Measurements from ENCODE around the gene TFB1M. TPM values are rescaled to one million over a fixed set of nuclear protein-coding genes. Genes with fewer than 3 reads are reported as not detected.

Gene TFB1M
- total RNA-seq, 2 donors from 2014 or later = 6.6 to 11.0 TPM

DNA sequence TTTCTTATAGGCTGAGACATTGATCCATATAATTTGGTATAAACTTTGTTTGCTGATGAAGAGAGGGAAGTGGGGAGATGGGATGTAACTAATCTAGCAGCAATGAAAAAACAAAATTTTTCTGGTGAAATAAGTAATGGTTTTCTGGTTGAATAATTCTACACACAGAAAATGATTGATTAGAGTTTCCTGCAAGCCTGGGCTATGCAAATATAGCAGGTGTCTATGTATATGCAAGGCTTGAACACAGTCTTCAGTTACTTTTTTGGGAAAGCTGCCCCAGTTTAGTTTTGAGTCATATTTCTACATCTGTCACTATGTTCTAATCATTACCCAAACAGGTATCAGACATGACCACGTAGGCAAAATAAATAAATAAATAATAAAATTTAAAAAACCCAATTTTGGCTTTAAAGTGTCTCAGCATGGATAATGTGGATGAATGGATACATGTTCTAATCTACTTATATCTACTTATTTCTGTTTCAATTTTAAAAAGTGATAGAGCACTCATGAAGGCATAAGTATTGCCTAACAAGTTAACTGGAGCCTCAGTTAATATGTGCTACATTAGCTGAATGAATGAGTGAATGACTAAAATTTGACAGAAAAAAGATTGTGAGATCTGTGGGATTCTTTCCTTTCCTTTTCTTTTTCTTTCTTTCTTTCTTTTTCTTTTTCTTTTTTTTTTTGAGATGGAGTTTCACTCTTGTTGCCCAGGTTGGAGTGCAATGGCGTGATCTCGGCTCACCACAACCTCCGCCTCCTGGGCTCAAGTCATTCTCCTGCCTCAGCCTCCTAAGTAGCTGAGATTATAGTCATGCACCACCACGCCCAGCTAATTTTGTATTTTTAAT is 37.2 kb upstream of the TFB1M start:
- no peak overlapping the region for H3K27ac ChIP-seq
- H3K9me3 ChIP-seq = peaks cover 22% of the 10 kb centered on the region
- H3K27me3 ChIP-seq (replicated peaks; ENCODE audit: insufficient read depth) = no peaks in the 10 kb centered on the region
- no peak for DNase-seq (ENCODE audit: low spot score)
- H3K4me3 ChIP-seq = no peak overlapping the region
- no peak for ATAC-seq (ENCODE audit: insufficient number of reproducible peaks, low FRiP score, low read depth)
- TF ChIP-seq, protein P1, sequence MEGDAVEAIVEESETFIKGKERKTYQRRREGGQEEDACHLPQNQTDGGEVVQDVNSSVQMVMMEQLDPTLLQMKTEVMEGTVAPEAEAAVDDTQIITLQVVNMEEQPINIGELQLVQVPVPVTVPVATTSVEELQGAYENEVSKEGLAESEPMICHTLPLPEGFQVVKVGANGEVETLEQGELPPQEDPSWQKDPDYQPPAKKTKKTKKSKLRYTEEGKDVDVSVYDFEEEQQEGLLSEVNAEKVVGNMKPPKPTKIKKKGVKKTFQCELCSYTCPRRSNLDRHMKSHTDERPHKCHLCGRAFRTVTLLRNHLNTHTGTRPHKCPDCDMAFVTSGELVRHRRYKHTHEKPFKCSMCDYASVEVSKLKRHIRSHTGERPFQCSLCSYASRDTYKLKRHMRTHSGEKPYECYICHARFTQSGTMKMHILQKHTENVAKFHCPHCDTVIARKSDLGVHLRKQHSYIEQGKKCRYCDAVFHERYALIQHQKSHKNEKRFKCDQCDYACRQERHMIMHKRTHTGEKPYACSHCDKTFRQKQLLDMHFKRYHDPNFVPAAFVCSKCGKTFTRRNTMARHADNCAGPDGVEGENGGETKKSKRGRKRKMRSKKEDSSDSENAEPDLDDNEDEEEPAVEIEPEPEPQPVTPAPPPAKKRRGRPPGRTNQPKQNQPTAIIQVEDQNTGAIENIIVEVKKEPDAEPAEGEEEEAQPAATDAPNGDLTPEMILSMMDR (IDR thresholded peaks at IDR 0.05) = no peak
- H3K4me1 ChIP-seq (ENCODE audit: control insufficient read depth in 1 of 2, low read depth in 2 of 2) = no peaks in the 10 kb centered on the region
- H3K36me3 ChIP-seq = no peaks in the 10 kb centered on the region

DNA sequence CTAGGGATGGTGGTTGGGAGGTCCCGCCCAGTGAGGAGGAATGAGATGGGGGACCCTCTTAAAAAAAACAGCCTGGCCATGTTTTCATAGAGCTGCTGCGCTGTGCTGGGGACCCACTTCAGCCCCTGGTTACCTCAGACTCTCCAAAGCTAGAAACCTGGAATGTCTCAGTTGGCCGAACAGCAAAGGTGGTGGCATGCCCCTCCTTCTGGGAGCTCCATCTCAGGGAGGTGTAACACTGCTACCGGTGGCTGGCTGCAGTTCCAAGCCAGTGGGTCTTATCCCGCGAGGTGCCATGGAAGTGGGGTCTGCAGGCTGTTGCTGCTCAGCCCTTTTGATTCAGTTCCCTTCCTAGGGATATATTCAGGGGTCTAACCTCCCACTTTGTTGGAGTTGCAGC is 35.7 kb upstream of the TFB1M start:
- TF ChIP-seq, protein P1 (IDR thresholded peaks at IDR 0.05) = no peak
- no peaks in the 10 kb centered on the region for H3K36me3 ChIP-seq
- H3K27me3 ChIP-seq (replicated peaks; ENCODE audit: insufficient read depth) = no peaks in the 10 kb centered on the region
- no peaks in the 10 kb centered on the region for H3K4me1 ChIP-seq (ENCODE audit: control insufficient read depth in 1 of 2, low read depth in 2 of 2)
- ATAC-seq (ENCODE audit: insufficient number of reproducible peaks, low FRiP score, low read depth) (no peak), DNase-seq (ENCODE audit: low spot score) (no peak)
- peaks cover 25% of the 10 kb centered on the region for H3K9me3 ChIP-seq
- H3K4me3 ChIP-seq = no peak overlapping the region
- no peak overlapping the region for H3K27ac ChIP-seq

DNA sequence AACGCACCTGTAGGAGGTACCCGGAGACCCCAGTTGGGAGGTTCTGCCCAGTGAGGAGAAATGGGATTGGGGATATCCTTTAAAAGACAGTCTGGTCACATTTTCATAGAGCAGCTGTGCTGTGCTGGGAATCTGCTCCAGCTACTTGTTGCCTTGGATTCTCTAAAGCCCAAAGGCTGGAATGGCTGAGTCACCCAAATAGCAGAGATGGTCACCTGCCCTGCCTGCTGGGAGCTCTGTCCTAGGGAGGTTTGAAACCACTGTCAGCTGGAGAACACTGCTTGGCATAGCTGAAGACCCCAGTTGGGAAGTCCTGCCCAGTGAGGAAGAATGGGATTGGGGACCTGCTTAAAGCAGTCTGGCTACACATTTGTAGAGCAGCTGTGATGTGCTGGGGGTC is 34.8 kb upstream of the TFB1M start:
- ATAC-seq (ENCODE audit: insufficient number of reproducible peaks, low FRiP score, low read depth) = no peak
- no peak overlapping the region for H3K4me3 ChIP-seq
- H3K36me3 ChIP-seq = no peaks in the 10 kb centered on the region
- no peak overlapping the region for H3K27ac ChIP-seq
- H3K27me3 ChIP-seq (replicated peaks; ENCODE audit: insufficient read depth) = no peaks in the 10 kb centered on the region
- no peak for DNase-seq (ENCODE audit: low spot score)
- peaks cover 17% of the 10 kb centered on the region for H3K9me3 ChIP-seq
- TF ChIP-seq, protein P1 (IDR thresholded peaks at IDR 0.05) = no peak
- H3K4me1 ChIP-seq (ENCODE audit: control insufficient read depth in 1 of 2, low read depth in 2 of 2) = no peaks in the 10 kb centered on the region

DNA sequence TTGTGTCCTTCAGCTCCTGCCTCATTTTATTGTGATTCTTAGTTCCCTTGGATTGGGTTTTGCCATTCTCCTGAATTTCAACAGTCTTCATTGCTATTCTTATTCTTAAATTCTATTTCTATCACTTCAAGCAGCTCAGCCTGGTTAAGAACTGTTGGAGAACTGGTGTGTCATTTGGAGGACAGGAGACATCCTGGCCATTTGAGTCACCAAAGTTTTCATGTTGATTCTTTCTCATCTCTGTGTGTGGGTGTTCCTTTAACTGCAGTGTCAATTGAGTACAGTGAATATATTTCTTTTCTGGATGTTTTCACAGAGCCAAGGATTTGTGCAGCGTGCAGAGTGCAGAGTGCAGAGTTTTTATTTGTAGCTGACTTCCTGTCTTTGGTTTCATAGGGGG is 33.5 kb upstream of the TFB1M start:
- Histone ChIP-seq H3K27ac (no peak overlapping the region), H3K27me3 (replicated peaks; ENCODE audit: insufficient read depth) (no peaks in the 10 kb centered on the region), H3K36me3 (no peaks in the 10 kb centered on the region), H3K4me1 (ENCODE audit: control insufficient read depth in 1 of 2, low read depth in 2 of 2) (no peaks in the 10 kb centered on the region), H3K4me3 (no peak overlapping the region), H3K9me3 (peaks cover 9% of the 10 kb centered on the region)
- no peak for DNase-seq (ENCODE audit: low spot score)
- no peak for ATAC-seq (ENCODE audit: insufficient number of reproducible peaks, low FRiP score, low read depth)
- TF ChIP-seq, protein P1 (IDR thresholded peaks at IDR 0.05) = no peak

DNA sequence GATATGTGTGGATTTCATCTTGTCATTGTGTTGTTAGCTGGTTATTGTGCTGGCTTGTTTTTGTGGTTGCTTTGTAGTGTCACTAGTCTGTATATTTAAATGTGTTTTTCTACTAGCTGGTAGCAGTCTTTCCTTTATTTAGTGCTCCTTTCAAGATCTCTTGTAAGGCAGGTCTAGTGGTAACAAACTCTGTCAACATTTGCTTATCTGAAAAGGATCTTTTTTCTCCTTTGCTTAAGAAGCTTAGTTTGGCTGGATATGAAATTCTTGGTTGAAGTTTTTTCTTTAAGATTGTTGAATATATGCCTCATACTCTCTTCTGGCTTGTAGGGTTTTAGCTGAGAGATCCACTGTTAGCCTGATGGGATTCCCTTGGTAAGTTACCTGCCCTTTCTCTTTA is 32.7 kb upstream of the TFB1M start:
- Histone ChIP-seq H3K27ac (no peak overlapping the region), H3K9me3 (peaks cover 9% of the 10 kb centered on the region), H3K4me3 (no peak overlapping the region), H3K27me3 (replicated peaks; ENCODE audit: insufficient read depth) (no peaks in the 10 kb centered on the region), H3K4me1 (ENCODE audit: control insufficient read depth in 1 of 2, low read depth in 2 of 2) (no peaks in the 10 kb centered on the region), H3K36me3 (no peaks in the 10 kb centered on the region)
- ATAC-seq (ENCODE audit: insufficient number of reproducible peaks, low FRiP score, low read depth) (no peak), DNase-seq (ENCODE audit: low spot score) (no peak)
- TF ChIP-seq, protein P1 (IDR thresholded peaks at IDR 0.05) = no peak
